Measurements from ENCODE around the gene VAMP8.
"Not testable (repeated sequence)": the region's sequence is repeated elsewhere in the genome, so short reads cannot be mapped to it uniquely, and the experiment has no call there.

VAMP8 gene

GRCh38 chr2:85544915-85545779 is 32.2 kb upstream of the VAMP8 start:
- in situ Hi-C loops (cut with HindIII; ENCODE audit: low sequenced_read_pairs), result loop anchor here (25.0 kb wide), 1 partner anchor 133 kb away; the partner anchor contains the start of genes CAPG and SH2D6

DNA sequence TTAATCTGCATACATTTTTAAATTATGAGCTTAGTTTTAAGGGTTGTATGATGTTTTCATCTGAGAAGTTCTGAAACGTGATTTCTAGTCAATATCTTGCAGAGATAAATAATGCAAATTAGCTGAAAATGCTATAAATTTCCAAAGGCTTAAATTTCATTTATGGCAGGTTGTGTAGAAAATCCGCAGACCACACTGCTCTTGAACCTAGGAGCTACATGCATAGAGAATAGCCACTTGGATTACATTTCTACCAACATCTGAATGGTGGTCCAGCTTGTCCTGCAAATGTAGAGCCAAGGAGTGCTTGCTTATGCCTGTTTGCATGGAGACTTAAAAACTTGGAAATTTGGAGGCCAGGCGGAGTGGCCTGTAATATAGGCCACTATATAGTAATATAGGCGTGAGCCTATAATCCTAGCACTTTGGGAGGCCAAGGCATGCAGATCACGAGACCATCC is 31.6 kb upstream of the VAMP8 start:
- in situ Hi-C loops (cut with HindIII; ENCODE audit: low sequenced_read_pairs), result loop anchor here (25.0 kb wide), 1 partner anchor 134 kb away; the partner anchor contains the start of genes CAPG and SH2D6

GRCh38 chr2:85547089-85547858 is 30.1 kb upstream of the VAMP8 start:
- in situ Hi-C loops (cut with HindIII; ENCODE audit: low sequenced_read_pairs), result loop anchor here (25.0 kb wide), 1 partner anchor 135 kb away; the partner anchor contains the start of genes CAPG and SH2D6

GRCh38 chr2:85547859-85548607 is 29.4 kb upstream of the VAMP8 start:
- in situ Hi-C loops (cut with HindIII; ENCODE audit: low sequenced_read_pairs), result loop anchor here (25.0 kb wide), 1 partner anchor 136 kb away; the partner anchor contains the start of genes CAPG and SH2D6

DNA sequence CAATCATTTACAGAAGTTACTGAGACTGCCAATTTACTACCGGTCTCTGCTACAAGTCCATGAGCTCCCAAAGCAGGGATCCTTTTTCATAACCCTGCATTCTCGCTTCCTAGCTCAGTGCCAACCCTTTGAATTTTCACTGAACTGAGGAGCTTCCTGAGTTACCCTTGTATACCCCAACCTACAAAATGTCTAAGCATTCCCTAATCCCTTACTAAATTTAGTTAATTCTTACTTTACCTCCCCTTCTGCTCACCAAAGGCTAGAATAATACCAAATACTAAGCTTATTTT is 28.8 kb upstream of the VAMP8 start:
- in situ Hi-C loops (cut with HindIII; ENCODE audit: low sequenced_read_pairs), result loop anchor here (25.0 kb wide), 1 partner anchor 136 kb away; the partner anchor contains the start of genes CAPG and SH2D6

DNA sequence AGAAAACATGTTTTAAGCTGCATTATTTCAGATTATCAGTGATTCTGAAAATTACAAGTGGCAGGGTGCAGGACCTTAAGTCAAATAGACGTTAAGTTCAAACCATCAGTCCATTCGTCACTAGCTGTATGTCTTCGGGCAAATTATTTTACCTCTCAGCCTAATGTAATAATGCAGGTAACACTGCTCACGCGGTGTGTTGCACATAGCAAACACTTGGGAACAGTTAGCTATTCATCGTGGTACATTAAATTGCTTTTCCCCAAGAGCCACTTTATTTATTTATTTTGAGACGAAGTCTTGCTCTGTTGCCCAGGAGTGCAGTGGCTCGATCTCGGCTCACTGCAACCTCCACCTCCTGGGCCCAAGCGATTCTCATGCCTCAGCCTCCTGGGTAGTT is 28.3 kb upstream of the VAMP8 start:
- in situ Hi-C loops (cut with HindIII; ENCODE audit: low sequenced_read_pairs), result loop anchor here (25.0 kb wide), 1 partner anchor 137 kb away; the partner anchor contains the start of genes CAPG and SH2D6

DNA sequence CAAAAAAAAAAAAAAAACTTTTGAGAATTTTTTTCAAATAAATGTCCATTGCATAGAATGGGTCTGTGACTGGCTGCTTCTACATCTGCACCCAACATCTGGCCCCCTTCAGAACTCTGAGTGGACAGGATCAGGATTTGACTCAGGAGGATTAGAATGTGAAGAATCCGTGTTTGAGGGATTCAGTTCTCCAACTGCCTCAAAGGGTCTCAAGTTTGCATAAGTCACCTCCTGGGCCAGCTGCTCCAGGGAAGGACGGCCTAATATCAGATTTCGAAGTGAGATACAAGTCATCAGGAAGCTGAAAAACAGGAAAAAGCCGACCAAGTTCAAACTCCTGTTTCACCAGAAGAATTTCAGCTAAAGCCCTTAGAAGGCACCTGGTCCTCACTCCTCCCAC is 27.6 kb upstream of the VAMP8 start:
- in situ Hi-C loops (cut with HindIII; ENCODE audit: low sequenced_read_pairs), result loop anchor here (25.0 kb wide), 1 partner anchor 138 kb away; the partner anchor contains the start of genes CAPG and SH2D6

GRCh38 chr2:85550486-85550885 is 26.9 kb upstream of the VAMP8 start:
- in situ Hi-C loops (cut with HindIII; ENCODE audit: low sequenced_read_pairs), result no loop called here

DNA sequence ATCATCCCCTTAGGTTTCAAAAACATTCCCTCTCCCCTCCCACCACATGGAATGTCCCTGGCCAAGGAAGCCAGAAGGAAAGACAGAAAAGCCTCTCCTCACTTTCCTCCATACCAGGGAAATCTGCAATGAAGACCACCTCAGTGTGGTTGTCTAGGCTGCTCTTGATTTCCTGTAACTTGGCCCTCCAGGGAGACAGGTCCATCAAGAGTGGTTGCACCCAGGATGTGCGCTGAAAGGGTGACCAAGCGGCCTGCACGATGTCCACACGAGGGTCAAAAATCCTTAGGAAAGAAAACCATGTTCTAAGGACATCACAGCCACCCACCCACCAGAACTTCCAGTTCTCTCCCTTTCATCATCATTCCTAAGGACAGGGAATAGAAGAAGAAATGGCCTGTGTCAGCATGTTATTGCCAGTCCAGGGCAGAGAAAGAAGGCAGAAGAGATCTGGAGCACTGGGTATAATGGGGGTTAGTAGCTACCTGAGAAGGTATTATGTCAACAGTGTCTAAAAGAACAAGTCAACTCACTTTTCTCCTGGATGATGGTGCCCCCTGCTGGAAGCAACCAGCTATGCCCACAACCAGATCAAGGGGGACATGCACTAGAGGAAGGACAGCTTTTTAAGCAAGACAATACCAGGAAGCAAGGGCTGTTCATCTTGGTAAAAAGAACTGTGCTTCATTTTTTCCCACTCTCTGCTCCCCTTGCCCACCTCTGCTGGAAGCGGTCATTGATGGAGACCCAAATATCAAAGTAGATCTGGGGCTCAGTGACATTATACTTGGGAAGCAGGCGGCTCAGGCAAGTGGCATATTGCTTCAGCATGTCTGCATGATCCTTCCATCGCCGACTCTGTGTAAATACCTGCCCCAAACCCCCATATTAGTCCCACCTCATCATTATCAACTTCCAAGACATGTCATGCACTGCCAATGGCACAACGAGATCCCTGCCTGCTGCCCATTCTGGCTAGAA is 25.4 kb upstream of the VAMP8 start:
- in situ Hi-C loops (cut with HindIII; ENCODE audit: low sequenced_read_pairs), result no loop called here

GRCh38 chr2:85553184-85553583 is 24.2 kb upstream of the VAMP8 start:
- in situ Hi-C loops (cut with HindIII; ENCODE audit: low sequenced_read_pairs), result no loop called here

GRCh38 chr2:85554980-85555612 is 22.3 kb upstream of the VAMP8 start:
- in situ Hi-C loops (cut with HindIII; ENCODE audit: low sequenced_read_pairs), result no loop called here

- in situ Hi-C loops (cut with HindIII; ENCODE audit: low sequenced_read_pairs), result no loop called here
Measured at GRCh38 chr2:85557130-85557529, 20.3 kb upstream of the VAMP8 start.

GRCh38 chr2:85558160-85558559 is 19.2 kb upstream of the VAMP8 start:
- in situ Hi-C loops (cut with HindIII; ENCODE audit: low sequenced_read_pairs), result no loop called here

DNA sequence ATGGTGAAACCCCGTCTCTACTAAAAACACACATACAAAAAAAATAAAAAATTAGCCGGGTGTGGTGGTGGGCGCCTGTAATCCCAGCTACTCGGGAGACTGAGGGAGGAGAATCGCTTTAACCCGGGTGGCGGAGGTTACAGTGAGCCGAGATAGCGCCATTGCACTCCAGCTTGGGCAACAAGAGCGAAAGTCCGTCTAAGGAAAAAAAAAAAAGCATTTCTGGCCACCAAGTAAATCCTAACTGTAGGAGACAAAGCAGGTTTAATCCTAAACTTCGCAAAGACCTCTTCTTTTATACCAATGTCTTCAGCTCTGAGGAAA is 17.0 kb upstream of the VAMP8 start:
- in situ Hi-C loops (cut with HindIII; ENCODE audit: low sequenced_read_pairs), result not testable (repeated sequence)

- in situ Hi-C loops (cut with HindIII; ENCODE audit: low sequenced_read_pairs), result no loop called here
Measured at GRCh38 chr2:85560812-85561279, 16.5 kb upstream of the VAMP8 start.

- in situ Hi-C loops (cut with HindIII; ENCODE audit: low sequenced_read_pairs), result no loop called here
Measured at GRCh38 chr2:85561280-85562212, 15.8 kb upstream of the VAMP8 start, which contains the start of gene GGCX. Gene GGCX (minus strand): TSS chr2:85561493. CDS start chr2:85561428, 65 bp downstream.

DNA sequence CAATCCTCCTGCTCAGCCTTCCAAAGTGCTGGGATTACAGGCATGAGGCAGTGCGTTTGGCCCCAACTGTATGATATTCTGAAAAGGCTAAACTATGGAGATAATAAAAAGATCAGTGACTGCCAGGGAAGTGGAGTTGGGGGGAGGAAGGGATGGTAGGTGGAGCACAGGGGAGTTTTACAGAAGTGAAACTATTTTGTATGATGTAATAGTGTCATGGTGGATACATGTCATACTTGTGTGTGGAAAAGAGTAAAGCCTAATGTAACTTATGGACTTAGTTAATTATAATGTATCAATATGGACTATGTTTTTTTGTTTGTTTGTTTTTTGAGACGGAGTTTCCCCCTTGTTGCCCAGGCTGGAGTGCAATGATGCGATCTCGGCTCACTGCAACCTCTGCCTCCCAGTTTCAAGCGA is 13.2 kb upstream of the VAMP8 start:
- in situ Hi-C loops (cut with HindIII; ENCODE audit: low sequenced_read_pairs), result no loop called here

GRCh38 chr2:85566265-85566664 is 11.1 kb upstream of the VAMP8 start:
- in situ Hi-C loops (cut with HindIII; ENCODE audit: low sequenced_read_pairs), result no loop called here
